A673 (cell line): ENCODE results near the gene CENPO. TPM values are rescaled to one million over a fixed set of nuclear protein-coding genes. Genes with fewer than 3 reads are reported as not detected.

Source experiments
- BruUV-seq: library from RNA; stranded (reverse); fragments of 400-500 nt; replicated peaks from 2 replicates; lab custom pipeline; 2021; lab: Mats Ljungman, UMichigan
- CTCF ChIA-PET: fragments of 300-600 bp; sonication (Branson Sonifier 250); formaldehyde crosslinking; loops from one replicate; lab custom pipeline; 2022; ENCODE audit warnings: antibody characterized with exemption; lab: Charles Lee
- POLR2A ChIA-PET: fragments of 300-600 bp; sonication (Branson Sonifier 250); formaldehyde crosslinking; loops from one replicate; lab custom pipeline; 2022; ENCODE audit warnings: antibody characterized with exemption; ENCODE audit not compliant: low non-redundant PET; lab: Charles Lee
- DNase-seq: peaks from one replicate; pipeline ENCODE4 v3.0.0-alpha.2; 2015; ENCODE audit warnings: low spot score
- H3K27ac ChIP-seq: fragments of 200-600 bp; sonication (generic); 2 replicates; pipeline ENCODE4 v1.5.1; 2016; ENCODE audit warnings: mixed run types, low read depth, mild to moderate bottlenecking, mixed read lengths, antibody characterized with exemption, low read length; ENCODE audit not compliant: poor library complexity, severe bottlenecking
- H3K27me3 ChIP-seq: fragments of 200-600 bp; sonication (generic); replicated peaks from 2 replicates; pipeline ENCODE4 v1.6.1; 2017; ENCODE audit warnings: mixed run types, low read depth, mild to moderate bottlenecking, mixed read lengths, antibody characterized with exemption, low read length; ENCODE audit not compliant: insufficient read depth, poor library complexity
- H3K36me3 ChIP-seq: fragments of 200-600 bp; sonication (generic); 2 replicates; pipeline ENCODE4 v1.6.1; 2016; ENCODE audit warnings: mixed run types, mild to moderate bottlenecking, mixed read lengths, antibody characterized with exemption, low read length; ENCODE audit not compliant: insufficient read depth, poor library complexity, severe bottlenecking
- H3K4me1 ChIP-seq: fragments of 200-600 bp; sonication (generic); 2 replicates; pipeline ENCODE4 v1.6.1; 2017; ENCODE audit warnings: mixed run types, mild to moderate bottlenecking, mixed read lengths, antibody characterized with exemption, low read length; ENCODE audit not compliant: insufficient read depth, poor library complexity, severe bottlenecking
- H3K4me3 ChIP-seq: fragments of 200-600 bp; sonication (generic); 2 replicates; pipeline ENCODE4 v1.5.1; 2016; ENCODE audit warnings: low read depth, mixed run types, mild to moderate bottlenecking, mixed read lengths, low read length; ENCODE audit not compliant: poor library complexity, severe bottlenecking
- H3K9me3 ChIP-seq: fragments of 200-600 bp; sonication (generic); 2 replicates; pipeline ENCODE4 v1.6.1; 2016; ENCODE audit warnings: mixed run types, low read depth, mild to moderate bottlenecking, mixed read lengths, antibody characterized with exemption, low read length; ENCODE audit not compliant: poor library complexity, severe bottlenecking
- CTCF ChIP-seq: fragments of 300-800, 200-600 bp; sonication (generic); conservative IDR thresholded peaks from 2 replicates; pipeline ENCODE4 v1.5.1; 2017; ENCODE audit warnings: low read depth, mild to moderate bottlenecking, antibody characterized with exemption, low read length, moderate library complexity, mixed read lengths
- EZH2 ChIP-seq: fragments of 200-600 bp; sonication (generic); IDR thresholded peaks from 2 replicates; pipeline ENCODE4 v1.6.1; 2017; ENCODE audit warnings: borderline replicate concordance, low read depth, mild to moderate bottlenecking, mixed read lengths, antibody characterized with exemption, low read length; ENCODE audit not compliant: poor library complexity, severe bottlenecking
- intact Hi-C: fragments of 100-400 bp; cut with micrococcal nuclease; formaldehyde crosslinking; loops from one replicate; pipeline ENCODE4 v1.10.0; 2022; ENCODE audit not compliant: unreplicated experiment
- total RNA-seq: library from RNA; stranded (reverse); gene quantifications from 2 replicates; pipeline ENCODE4 v1.2.3, GENCODE V29; 2021

Gene CENPO
- total RNA-seq, 1 experiment from 2014 or later, result 69.4 TPM

GRCh38 chr2:24779116-24779515 lies 14.1 kb upstream of the CENPO start:
- no peak overlapping the region for H3K4me3 ChIP-seq
- BruUV-seq, result no TSS peak
- H3K4me1 ChIP-seq, result no peaks in the 10 kb centered on the region
- no peaks in the 10 kb centered on the region for H3K36me3 ChIP-seq
- POLR2A ChIA-PET, result interaction anchor here (0.5 kb wide), 1 partner anchor 393 kb away, joined by 13 read pairs; no protein-coding TSS in a partner anchor
- intact Hi-C loops, result no loop called here
- CTCF ChIA-PET, result no interaction called here
- TF ChIP-seq EZH2, result no peak
- TF ChIP-seq CTCF, result no peak
- no peaks in the 10 kb centered on the region for H3K9me3 ChIP-seq
- no peaks in the 10 kb centered on the region for H3K27me3 ChIP-seq
- no peak for DNase-seq
- no peak overlapping the region for H3K27ac ChIP-seq

GRCh38 chr2:24783641-24784040 lies 9.6 kb upstream of the CENPO start:
- no peak overlapping the region for H3K4me3 ChIP-seq
- H3K36me3 ChIP-seq, result no peaks in the 10 kb centered on the region
- ChIA-PET CTCF (no interaction called here), POLR2A (interaction anchor here (0.6 kb wide), 1 partner anchor 8 kb away, joined by 6 read pairs; no protein-coding TSS in a partner anchor)
- intact Hi-C loops, result no loop called here
- no peaks in the 10 kb centered on the region for H3K9me3 ChIP-seq
- TF ChIP-seq EZH2 (no peak), CTCF (no peak)
- H3K27me3 ChIP-seq, result no peaks in the 10 kb centered on the region
- BruUV-seq, result no TSS peak
- no peak for DNase-seq
- no peak overlapping the region for H3K27ac ChIP-seq
- H3K4me1 ChIP-seq, result no peaks in the 10 kb centered on the region

GRCh38 chr2:24785671-24786321 lies 7.4 kb upstream of the CENPO start:
- DNase-seq, result no peak
- no peak overlapping the region for H3K27ac ChIP-seq
- no TSS peak for BruUV-seq
- H3K27me3 ChIP-seq, result no peaks in the 10 kb centered on the region
- H3K9me3 ChIP-seq, result no peaks in the 10 kb centered on the region
- TF ChIP-seq EZH2, result no peak
- no peak for TF ChIP-seq CTCF
- no peak overlapping the region for H3K4me3 ChIP-seq
- no peaks in the 10 kb centered on the region for H3K4me1 ChIP-seq
- ChIA-PET POLR2A (no interaction called here), CTCF (no interaction called here)
- H3K36me3 ChIP-seq, result no peaks in the 10 kb centered on the region
- intact Hi-C loops, result no loop called here
